ENCODE results near the gene ZBTB17. TPM values are rescaled to one million over a fixed set of nuclear protein-coding genes. Genes with fewer than 3 reads are reported as not detected.

Gene ZBTB17
- total RNA-seq, 3 donors from 2014 or later, result 74.2 to 86.9 (median 81.1) TPM

Other genes starting within 250 kb of the ZBTB17 start
- 1 to 10 TPM; 1.1 to 2.8 (median 1.4) TPM for gene SLC25A34, start 239.8 kb downstream of the ZBTB17 start, total RNA-seq
- gene TMEM82, start 233.6 kb downstream of the ZBTB17 start, total RNA-seq, result not detected
- under 1 TPM; 0.16 to 0.48 (median 0.16) TPM for gene FBLIM1, start 217.3 kb downstream of the ZBTB17 start, total RNA-seq
- gene UQCRHL, start 168.5 kb downstream of the ZBTB17 start, total RNA-seq, result 1 to 10 TPM; 1.2 to 2.1 (median 1.7) TPM
- 10 to 100 TPM; 80.4 to 85.2 (median 82.1) TPM for gene SPEN, start 128.4 kb downstream of the ZBTB17 start, total RNA-seq
- gene SRARP, start 28.1 kb upstream of the ZBTB17 start, total RNA-seq, result not detected
- gene HSPB7, start 41.9 kb upstream of the ZBTB17 start, total RNA-seq, result under 1 TPM; 0.16 to 0.43 (median 0.24) TPM
- gene CLCNKA, start 45.9 kb upstream of the ZBTB17 start, total RNA-seq, result not detected
- gene CLCNKB, start 67.7 kb upstream of the ZBTB17 start, total RNA-seq, result not detected
- gene FAM131C, start 97.5 kb upstream of the ZBTB17 start, total RNA-seq, result under 1 TPM in 2 of 3 donors, not detected in 1; 0.20 to 0.24 TPM
- under 1 TPM; 0.29 to 0.35 (median 0.33) TPM for gene EPHA2, start 180.0 kb upstream of the ZBTB17 start, total RNA-seq
- gene ARHGEF19, start 236.6 kb upstream of the ZBTB17 start, total RNA-seq, result 10 to 100 TPM; 10.6 to 16.6 (median 11.1) TPM